ENCODE data around the gene CMTM7.

GRCh38 chr3:32499585-32499984 lies 107.9 kb downstream of the CMTM7 start:
- TF ChIP-seq RAD21 (IDR thresholded peaks at IDR 0.05; ENCODE audit: low read length) = no peak
- no peak for TF ChIP-seq EP300 (IDR thresholded peaks at IDR 0.05; ENCODE audit: borderline replicate concordance in 1 of 2, low read depth in 1 of 2, low read length in 1 of 2)
- TF ChIP-seq MAX (IDR thresholded peaks at IDR 0.05; ENCODE audit: low read depth) = no peak
- no peak for TF ChIP-seq CTCF (IDR thresholded peaks at IDR 0.05)
- no peak for TF ChIP-seq GATA2 (CRISPR knock-in tag; IDR thresholded peaks at IDR 0.05)
- TF ChIP-seq ELF1 (IDR thresholded peaks at IDR 0.05) = no peak
- TF ChIP-seq RFX5 (IDR thresholded peaks at IDR 0.05; ENCODE audit: low read length) = no peak
- TF ChIP-seq USF1 (IDR thresholded peaks at IDR 0.05; ENCODE audit: borderline replicate concordance, low read depth) = no peak
- TF ChIP-seq REST (IDR thresholded peaks at IDR 0.05; ENCODE audit: low read depth, low read length) = no peak
- no peak for TF ChIP-seq TAF1 (IDR thresholded peaks at IDR 0.05; ENCODE audit: borderline replicate concordance, low read depth, low read length)

Measured in SK-N-SH (cell line).